ENCODE results near the gene ZNF385C.
"Not testable (repeated sequence)": the region's sequence is repeated elsewhere in the genome, so short reads cannot be mapped to it uniquely, and the experiment has no call there.

The ZNF385C gene

GRCh38 chr17:42042598-42043319 is 55.5 kb downstream of the ZNF385C start:
- DNase-seq: no peak

DNA sequence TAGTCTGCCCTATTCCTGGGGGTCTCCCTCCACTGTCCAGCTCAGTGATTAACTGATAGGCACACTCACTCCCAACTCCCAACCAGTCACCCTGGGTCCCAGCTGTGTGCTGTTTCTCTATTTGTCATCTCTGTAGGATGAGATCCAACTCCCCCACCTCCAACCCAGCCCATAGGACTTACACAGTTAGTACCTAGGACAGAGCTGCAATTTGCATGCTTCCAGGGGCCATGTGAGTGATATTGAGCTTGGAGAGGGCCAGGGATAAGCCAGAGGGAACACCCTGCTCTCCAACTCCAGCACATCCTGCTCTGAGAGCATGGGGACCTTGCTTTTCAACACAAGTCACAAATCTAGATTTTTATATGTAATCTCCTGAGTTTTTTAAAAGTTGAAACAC is 56.7 kb downstream of the ZNF385C start:
- DNase-seq: no peak

- DNase-seq: no peak
These were observed 57.5 kb downstream of the ZNF385C start for GRCh38 chr17:42040818-42041217.

DNA sequence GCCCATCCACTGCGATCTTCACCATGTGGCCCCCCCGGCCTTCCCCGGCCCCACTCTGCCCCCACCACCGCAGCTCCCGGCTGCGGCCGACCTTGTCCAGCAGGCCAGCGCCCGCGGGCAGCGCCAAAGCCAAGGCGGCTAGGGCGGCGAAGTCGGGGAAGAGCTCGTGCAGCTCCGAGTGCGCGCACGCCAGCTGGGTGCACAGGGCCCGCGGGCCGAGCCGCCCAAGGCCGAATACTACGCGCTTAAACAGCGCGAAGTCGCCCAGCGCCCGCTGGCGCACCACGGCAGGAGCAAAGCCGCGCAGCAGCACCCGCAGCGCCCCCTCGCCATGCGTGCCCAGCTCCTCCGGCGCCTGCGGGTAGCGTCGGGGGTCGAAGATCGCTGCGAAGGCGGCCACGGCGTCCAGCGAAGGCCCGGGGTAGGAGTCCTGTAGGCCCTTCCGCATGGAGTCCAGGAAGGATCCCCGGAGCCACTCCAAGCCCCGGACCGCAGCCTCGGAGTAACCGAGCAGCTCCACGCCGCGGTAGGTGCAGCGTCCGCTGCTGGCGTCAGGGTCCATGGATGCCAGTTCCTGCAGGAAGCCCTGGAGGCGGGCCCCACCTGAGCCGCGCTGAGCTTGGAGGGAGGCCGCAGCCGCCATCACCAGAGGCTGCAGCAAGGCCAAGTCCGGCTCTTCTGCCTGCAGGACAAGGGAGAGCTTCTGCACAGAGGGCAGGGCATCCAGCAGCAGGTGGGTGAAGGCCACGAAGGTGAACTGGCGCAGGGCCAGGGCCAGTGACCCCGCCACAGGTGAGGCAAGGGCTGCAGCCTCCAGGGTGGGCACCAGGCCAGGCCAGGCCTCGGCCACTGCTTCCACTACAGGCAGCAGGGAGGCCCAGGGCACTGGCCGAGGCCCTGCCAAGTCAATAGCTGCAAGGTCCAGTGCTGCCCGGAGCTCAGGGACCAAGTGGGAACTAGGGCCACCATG is 58.2 kb downstream of the ZNF385C start:
- DNase-seq: no peak

- DNase-seq: no peak
These were observed 59.9 kb downstream of the ZNF385C start for GRCh38 chr17:42038221-42038973.

GRCh38 chr17:42034059-42034458 is 64.2 kb downstream of the ZNF385C start:
- no peak for DNase-seq

DNA sequence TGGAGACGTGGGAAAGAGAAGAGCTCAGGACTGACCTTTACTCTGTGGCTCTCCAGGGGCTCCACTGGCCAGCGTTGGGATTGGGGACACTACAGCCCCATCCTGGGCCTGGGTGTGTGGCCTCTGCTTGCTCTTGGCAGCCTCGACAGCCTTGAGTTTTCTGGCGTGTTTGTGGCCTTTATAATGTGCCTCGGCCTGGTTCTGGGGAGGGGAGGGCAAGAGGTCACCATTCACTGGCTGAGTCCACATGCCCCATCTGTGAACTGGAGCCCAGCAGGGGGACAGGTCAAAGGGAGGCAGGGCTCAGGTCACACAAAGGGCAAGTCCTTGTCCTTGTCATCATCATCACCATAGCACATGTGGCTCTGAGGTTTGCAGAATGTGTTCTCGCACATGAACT is 66.7 kb downstream of the ZNF385C start:
- DNase-seq: no peak

DNA sequence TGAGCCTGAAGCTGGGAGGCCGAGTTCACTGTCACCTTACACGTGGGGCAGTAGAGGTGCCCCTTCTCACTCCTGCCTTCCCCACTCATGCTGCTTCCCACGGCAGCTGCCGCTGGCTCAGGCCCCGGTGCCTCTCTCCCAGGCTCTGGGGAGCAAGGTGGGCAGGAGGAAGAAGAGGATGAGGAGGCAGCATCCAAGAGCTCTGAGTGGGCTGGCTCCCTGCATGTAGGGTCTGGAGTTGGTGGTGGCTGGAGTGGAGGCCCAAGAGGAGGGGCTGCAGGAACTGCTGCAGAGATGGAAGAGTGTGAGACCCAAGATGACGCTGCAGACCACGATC is 69.5 kb downstream of the ZNF385C start:
- DNase-seq: no peak

DNA sequence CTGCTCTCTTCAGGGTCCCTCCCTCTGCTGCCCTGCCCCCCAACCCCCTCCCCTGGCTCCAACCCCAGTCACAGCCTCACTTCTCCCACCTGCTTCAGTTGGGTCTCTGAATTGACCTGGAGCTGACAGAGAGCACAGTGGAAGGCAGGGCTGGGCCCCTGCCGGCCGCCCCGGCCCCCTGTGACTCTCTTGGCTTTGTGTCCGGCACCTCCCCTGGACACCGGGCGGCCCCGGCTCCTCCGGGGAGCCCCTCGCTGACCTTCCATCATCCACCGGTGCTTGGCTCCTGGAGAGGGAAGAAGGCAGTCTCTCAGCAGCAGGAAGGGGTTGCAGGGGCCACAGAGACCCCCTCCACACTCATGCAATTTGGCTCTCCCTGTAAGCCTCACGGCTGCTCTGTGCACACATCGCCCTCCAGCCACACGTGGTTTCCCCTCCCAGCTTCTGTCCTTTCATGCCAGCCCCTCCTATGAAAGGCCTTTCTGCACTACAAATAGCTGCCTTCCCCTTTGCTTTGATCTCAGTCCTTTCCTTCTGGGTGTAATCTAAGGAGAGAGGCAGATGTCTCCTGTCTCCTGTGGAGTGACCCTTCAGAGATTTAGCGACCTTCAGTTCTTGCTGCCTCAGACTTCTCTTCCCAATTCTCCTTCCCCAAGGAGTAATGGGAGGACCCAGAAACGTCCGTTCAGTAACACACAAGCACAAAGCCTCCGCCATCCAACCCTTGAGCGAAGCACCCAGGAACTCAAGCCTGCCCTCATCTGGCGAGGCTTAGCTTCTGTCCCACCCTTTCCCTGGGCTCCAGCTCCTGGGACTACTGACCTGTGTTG is 70.1 kb downstream of the ZNF385C start:
- DNase-seq: no peak

DNA sequence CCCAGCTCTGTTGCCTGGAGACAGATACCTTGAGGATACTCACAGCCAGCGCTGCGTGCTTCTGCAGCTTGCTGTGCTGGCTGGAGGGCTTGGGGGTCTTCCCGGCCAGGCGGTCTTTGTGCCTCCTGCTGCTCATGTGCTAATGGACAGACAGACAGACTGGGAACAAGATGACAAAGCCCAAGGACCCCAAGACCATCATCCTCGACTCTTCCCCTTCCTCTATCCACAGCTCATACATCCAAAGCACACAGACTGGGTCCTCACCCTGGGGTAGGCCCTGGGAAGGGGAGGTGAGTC is 70.7 kb downstream of the ZNF385C start:
- DNase-seq: no peak

- DNase-seq: no peak
These were observed 71.2 kb downstream of the ZNF385C start for GRCh38 chr17:42026857-42027589.

DNA sequence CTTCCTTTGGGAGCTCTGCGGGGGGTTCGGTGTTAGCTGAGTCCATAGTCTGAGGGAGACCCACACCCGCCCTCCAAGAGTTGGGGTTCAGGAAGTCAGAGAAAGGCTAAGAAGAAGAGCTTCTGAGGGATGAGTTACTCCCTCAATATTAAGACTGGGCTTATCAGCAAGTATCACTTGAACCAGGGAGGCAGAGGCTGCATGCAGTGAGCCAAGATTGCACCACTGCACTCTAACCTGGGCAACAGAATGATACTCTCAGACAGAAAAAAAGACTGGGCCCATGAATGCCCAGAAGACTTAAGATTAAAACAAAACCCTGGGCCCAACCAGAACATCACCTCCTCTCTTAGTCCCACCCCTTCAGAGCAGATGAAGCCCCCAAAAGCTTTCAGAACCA is 72.3 kb downstream of the ZNF385C start:
- no peak for DNase-seq

DNA sequence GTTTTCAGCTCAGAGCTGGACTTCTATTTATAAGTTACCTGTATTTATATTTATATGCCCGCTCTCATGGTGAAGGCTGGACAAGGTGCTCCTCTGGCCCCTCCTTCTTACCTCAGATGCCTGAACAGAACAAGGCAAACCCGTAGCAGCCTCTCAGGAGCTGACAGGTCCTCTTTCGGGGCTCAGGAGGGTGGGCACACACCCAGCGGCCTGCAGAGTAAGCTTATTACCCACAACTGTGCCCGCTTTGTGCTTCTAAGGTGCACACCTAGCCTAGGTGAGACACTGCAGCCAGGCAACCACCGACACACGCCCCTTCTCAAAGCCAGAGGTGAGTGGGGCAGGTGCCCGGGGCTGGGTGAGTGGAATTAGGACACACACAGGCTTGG is 73.1 kb downstream of the ZNF385C start:
- no peak for DNase-seq

DNA sequence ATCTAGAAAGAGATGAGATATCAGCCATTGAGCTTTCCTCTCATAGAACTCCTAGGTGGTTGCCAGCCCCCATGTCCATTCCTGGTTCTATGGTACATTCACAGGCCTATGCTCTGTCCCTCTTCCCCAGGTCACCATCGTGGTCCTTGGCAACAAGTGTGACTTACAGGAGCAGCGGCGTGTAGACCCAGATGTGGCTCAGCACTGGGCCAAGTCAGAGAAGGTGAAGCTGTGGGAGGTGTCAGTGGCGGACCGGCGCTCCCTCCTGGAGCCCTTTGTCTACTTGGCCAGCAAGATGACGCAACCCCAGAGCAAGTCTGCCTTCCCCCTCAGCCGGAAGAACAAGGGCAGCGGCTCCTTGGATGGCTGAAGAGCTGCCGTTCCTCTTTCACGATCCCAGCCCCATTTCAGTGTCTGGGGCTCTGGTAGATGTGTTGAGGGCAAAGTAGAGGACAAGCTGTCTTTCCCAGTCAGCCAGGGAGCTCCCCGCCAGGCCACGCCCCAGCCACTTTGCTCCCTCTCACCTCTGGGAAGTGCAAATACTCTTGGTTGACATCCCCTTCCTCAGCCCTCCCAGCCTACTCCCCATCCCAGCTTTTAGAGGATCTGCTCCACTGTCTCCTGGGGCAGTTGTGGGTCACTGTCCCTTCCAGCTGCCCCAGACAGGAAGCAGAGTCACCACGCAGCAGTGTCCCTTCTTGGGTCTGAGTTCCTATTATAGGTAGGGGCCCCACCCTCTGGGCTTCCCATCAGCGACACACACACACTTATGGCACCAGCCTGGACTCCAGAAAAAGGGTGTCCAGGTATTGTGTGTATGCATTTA is 74.5 kb downstream of the ZNF385C start:
- no peak for DNase-seq

DNA sequence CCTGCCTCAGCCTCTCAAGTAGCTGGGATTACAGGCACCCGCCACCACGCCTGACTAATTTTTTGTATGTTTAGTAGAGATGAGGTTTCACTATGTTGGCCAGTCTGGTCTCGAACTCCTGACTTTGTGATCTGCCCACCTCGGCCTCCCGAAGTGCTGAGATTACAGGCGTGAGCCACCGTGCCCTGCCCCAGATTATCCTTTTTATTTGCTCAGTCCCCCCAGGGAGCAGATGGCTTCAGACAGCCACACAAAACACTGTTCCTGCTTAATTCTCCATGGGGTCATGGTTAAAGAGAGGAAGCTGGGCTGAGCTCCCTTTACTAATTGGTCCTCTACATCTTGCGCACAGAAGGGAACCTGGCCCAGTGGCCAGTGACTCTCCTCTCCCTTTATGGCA is 77.4 kb downstream of the ZNF385C start:
- DNase-seq: not testable (repeated sequence)

DNA sequence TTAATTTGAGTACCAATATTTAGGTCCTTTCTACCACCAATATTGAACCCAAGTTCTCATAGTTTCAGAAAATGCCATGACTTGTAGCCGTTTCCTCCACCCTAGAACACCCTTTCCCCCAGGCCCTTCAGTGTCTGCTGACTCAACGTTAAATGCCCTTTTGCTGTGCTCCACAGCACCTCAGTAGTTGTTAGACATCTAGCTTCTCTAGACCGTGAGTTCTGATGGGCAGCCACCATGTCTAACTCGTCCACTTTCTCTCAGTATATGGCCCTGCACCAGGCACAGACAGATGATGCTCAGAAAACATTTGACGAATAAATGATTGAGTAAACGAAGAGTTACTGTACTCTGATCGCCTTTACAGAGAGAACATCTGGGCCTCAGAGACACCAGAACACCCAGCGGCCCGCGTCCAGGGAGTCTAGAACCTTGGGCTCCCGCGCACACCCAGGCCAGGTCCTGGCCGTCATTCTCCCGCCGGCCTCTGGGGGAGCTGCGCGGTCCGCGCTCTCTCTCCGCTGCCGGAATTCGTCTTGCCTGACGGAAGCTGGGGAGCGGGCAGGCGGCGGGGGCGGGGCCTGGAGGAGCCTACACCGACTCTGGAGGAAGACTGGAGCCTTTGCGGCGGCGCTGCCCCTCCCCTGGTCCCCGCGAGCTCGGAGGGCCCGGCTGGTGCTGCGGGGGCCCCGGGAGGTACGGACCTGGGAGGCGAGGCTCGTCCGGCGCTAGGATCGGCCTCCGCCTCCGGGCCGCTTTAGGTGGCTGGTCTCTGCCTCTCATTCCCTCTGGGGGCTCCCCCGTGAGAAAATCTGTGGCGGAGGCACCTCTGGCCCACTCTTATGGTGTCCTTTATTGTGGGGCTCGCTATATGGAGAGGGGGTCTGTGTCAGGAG is 78.5 kb downstream of the ZNF385C start, which contains the start of gene NKIRAS2:
Gene NKIRAS2 (plus strand): TSS at position 582 of the 896 bp plus-strand sequence. CDS start 1,488 bp downstream, outside the sequence.
- DNase-seq: peak; percentile 54

- no peak for DNase-seq
These were observed 79.3 kb downstream of the ZNF385C start for GRCh38 chr17:42018988-42019387.

DNA sequence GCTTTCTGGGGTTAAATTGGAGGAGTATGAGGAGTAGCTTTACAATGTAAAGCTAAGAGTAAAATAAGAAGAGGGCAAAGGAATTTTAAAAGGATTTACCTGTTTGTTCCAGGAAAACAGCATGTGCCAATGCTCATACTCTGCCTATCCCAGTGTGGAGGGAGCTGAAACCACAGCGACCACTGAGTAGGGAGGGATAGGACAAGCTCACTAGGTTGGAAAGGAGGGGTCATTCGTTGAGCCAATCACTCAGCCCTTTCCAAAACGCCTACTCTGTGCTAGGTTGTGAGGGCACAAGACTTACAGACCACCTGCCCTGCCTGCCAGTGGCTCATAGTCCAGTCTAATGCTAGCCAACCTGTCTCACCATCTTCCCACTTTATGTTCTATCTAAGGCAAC is 79.9 kb downstream of the ZNF385C start:
- DNase-seq: no peak

GRCh38 chr17:42017866-42018200 is 80.4 kb downstream of the ZNF385C start:
- no peak for DNase-seq
